HL-60 (cell line): ENCODE measurements around the gene SNRPN.

Source experiments
- CTCF ChIP-seq: IDR thresholded peaks from one replicate; pipeline ENCODE4 v1.5.1; 2011; ENCODE audit warnings: low read length, control low read depth, inconsistent platforms; ENCODE audit not compliant: insufficient read depth
- POLR2AphosphoS5 ChIP-seq: IDR thresholded peaks from 2 replicates; pipeline ENCODE4 v1.6.1; 2012; ENCODE audit warnings: low read depth
- SPI1 ChIP-seq: IDR thresholded peaks from 2 replicates; pipeline ENCODE4 v1.6.1; 2012; ENCODE audit warnings: low read depth, mild to moderate bottlenecking, borderline replicate concordance

- TF ChIP-seq CTCF (no peak), POLR2AphosphoS5 (no peak), SPI1 (no peak)
Observed at GRCh38 chr15:25019434-25019833, 64.6 kb downstream of the SNRPN start.
